Raji (cell line): Measurements from ENCODE around the gene MAN1A2.

Experiments
- POLR2A ChIP-seq: IDR thresholded peaks from 2 replicates; pipeline ENCODE4 v1.6.1; 2011; ENCODE audit warnings: low read depth, low read length, control low read depth; ENCODE audit not compliant: insufficient read depth

Gene MAN1A2

GRCh38 chr1:117367046-117368025, at the start of gene MAN1A2:
TSS of gene MAN1A2 (plus strand) at chr1:117367449. CDS start at chr1:117368184, 735 bp downstream.
- TF ChIP-seq POLR2A: peak; percentile 79

- TF ChIP-seq POLR2A: no peak
These were observed 49.2 kb upstream of the MAN1A2 start for GRCh38 chr1:117318011-117318410.

- TF ChIP-seq POLR2A: no peak
These were observed 48.8 kb upstream of the MAN1A2 start for GRCh38 chr1:117318426-117318825.

GRCh38 chr1:117320515-117320914, 46.7 kb upstream of the MAN1A2 start:
- TF ChIP-seq POLR2A: no peak

GRCh38 chr1:117321680-117322609, 45.3 kb upstream of the MAN1A2 start:
- no peak for TF ChIP-seq POLR2A

GRCh38 chr1:117324357-117324756, 42.9 kb upstream of the MAN1A2 start:
- no peak for TF ChIP-seq POLR2A

- no peak for TF ChIP-seq POLR2A
These were observed 40.2 kb upstream of the MAN1A2 start for GRCh38 chr1:117327011-117327410.

GRCh38 chr1:117335376-117336086, 31.7 kb upstream of the MAN1A2 start:
- no peak for TF ChIP-seq POLR2A

GRCh38 chr1:117336088-117336817, 31.0 kb upstream of the MAN1A2 start:
- TF ChIP-seq POLR2A: no peak

- no peak for TF ChIP-seq POLR2A
These were observed 27.2 kb upstream of the MAN1A2 start for GRCh38 chr1:117339866-117340700.

GRCh38 chr1:117341123-117341522, 26.1 kb upstream of the MAN1A2 start:
- TF ChIP-seq POLR2A: no peak

GRCh38 chr1:117342397-117342796, 24.9 kb upstream of the MAN1A2 start:
- no peak for TF ChIP-seq POLR2A

GRCh38 chr1:117346206-117346928, 20.9 kb upstream of the MAN1A2 start:
- TF ChIP-seq POLR2A: no peak

GRCh38 chr1:117347907-117348306, 19.3 kb upstream of the MAN1A2 start:
- no peak for TF ChIP-seq POLR2A
